ENCODE measurements around the gene CKAP5. TPM values are rescaled to one million over a fixed set of nuclear protein-coding genes. Genes with fewer than 3 reads are reported as not detected.

Gene CKAP5
- total RNA-seq, 1 experiment from 2014 or later: 171 TPM

DNA sequence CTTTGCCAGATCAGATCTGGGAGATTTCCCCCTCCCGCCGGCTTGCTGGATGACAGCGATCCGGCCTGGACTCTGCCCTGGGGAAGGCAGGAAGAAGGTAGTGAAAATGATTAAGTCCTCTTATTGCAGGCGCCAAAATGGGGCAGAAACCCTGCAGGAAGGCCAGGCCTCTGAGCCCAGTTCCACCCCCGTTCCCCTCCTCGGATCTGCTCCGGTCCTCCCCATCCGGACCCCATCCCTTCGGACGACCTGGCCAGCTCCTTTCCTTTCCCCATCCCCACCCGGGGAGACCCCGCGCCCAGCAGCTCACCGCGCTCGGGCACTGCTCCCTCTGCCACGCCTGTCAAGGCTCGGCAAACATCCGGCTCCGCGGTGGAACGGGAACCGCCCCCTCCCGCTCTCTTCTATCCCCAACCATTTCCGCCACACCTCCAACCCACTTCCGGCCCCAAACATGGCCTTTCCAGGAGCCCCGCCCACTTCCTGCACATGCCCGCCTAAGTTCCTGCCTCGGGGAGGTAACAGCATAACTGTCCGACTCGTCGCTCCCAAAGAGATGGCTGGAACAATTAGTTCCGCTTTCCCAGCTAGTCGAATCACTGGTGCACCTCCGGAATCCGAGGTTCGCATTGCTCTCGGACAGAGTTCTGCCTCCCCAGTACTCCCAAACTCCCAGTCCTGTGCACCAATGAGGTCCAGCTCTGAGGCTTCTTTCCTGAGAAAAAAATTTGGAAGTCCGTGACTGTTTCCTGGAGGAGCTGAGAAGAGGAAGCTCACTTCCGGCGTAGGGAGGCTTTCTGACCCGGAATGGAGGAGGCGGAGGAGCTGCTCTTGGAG is 145.6 kb downstream of the CKAP5 start, which contains the start of the genes ARHGAP1 and ZNF408 (continued):
- TF ChIP-seq, protein P1, sequence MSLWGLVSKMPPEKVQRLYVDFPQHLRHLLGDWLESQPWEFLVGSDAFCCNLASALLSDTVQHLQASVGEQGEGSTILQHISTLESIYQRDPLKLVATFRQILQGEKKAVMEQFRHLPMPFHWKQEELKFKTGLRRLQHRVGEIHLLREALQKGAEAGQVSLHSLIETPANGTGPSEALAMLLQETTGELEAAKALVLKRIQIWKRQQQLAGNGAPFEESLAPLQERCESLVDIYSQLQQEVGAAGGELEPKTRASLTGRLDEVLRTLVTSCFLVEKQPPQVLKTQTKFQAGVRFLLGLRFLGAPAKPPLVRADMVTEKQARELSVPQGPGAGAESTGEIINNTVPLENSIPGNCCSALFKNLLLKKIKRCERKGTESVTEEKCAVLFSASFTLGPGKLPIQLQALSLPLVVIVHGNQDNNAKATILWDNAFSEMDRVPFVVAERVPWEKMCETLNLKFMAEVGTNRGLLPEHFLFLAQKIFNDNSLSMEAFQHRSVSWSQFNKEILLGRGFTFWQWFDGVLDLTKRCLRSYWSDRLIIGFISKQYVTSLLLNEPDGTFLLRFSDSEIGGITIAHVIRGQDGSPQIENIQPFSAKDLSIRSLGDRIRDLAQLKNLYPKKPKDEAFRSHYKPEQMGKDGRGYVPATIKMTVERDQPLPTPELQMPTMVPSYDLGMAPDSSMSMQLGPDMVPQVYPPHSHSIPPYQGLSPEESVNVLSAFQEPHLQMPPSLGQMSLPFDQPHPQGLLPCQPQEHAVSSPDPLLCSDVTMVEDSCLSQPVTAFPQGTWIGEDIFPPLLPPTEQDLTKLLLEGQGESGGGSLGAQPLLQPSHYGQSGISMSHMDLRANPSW (CRISPR knock-in tag; conservative IDR thresholded peaks at IDR 0.05; ENCODE audit: low read depth): no peak
- TF ChIP-seq NR1H2 (CRISPR knock-in tag; IDR thresholded peaks at IDR 0.05) (no peak), SP1 (CRISPR knock-in tag; conservative IDR thresholded peaks at IDR 0.05) (peak; percentile 94), CBFB (CRISPR knock-in tag; IDR thresholded peaks at IDR 0.05; ENCODE audit: low read depth) (peak; percentile 48; the same call in 1 of the 2 replicates), TEAD4 (CRISPR knock-in tag; IDR thresholded peaks at IDR 0.05) (no peak), HMGA2 (CRISPR knock-in tag; IDR thresholded peaks at IDR 0.05) (no peak), ZNF416 (CRISPR knock-in tag; IDR thresholded peaks at IDR 0.05) (no peak), RELA (CRISPR knock-in tag; IDR thresholded peaks at IDR 0.05; ENCODE audit: borderline replicate concordance) (no peak), MYBL2 (CRISPR knock-in tag; IDR thresholded peaks at IDR 0.05) (no peak), GABPB1 (CRISPR knock-in tag; IDR thresholded peaks at IDR 0.05) (peak; percentile 79), KAT7 (CRISPR knock-in tag; IDR thresholded peaks at IDR 0.05; ENCODE audit: borderline replicate concordance) (0 out of 2 replicates have a peak, but pooled peaks have one; percentile 45), GRHL2 (CRISPR knock-in tag; IDR thresholded peaks at IDR 0.05; ENCODE audit: insufficient replicate concordance, severe bottlenecking) (no peak)
- TF ChIP-seq, protein P2, sequence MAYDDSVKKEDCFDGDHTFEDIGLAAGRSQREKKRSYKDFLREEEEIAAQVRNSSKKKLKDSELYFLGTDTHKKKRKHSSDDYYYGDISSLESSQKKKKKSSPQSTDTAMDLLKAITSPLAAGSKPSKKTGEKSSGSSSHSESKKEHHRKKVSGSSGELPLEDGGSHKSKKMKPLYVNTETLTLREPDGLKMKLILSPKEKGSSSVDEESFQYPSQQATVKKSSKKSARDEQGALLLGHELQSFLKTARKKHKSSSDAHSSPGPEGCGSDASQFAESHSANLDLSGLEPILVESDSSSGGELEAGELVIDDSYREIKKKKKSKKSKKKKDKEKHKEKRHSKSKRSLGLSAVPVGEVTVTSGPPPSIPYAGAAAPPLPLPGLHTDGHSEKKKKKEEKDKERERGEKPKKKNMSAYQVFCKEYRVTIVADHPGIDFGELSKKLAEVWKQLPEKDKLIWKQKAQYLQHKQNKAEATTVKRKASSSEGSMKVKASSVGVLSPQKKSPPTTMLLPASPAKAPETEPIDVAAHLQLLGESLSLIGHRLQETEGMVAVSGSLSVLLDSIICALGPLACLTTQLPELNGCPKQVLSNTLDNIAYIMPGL (CRISPR knock-in tag; IDR thresholded peaks at IDR 0.05): peak; percentile 38; the same call in 1 of the 2 replicates
- TF ChIP-seq, protein P3, sequence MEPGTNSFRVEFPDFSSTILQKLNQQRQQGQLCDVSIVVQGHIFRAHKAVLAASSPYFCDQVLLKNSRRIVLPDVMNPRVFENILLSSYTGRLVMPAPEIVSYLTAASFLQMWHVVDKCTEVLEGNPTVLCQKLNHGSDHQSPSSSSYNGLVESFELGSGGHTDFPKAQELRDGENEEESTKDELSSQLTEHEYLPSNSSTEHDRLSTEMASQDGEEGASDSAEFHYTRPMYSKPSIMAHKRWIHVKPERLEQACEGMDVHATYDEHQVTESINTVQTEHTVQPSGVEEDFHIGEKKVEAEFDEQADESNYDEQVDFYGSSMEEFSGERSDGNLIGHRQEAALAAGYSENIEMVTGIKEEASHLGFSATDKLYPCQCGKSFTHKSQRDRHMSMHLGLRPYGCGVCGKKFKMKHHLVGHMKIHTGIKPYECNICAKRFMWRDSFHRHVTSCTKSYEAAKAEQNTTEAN (CRISPR knock-in tag; IDR thresholded peaks at IDR 0.05): no peak
- TF ChIP-seq, protein P4, sequence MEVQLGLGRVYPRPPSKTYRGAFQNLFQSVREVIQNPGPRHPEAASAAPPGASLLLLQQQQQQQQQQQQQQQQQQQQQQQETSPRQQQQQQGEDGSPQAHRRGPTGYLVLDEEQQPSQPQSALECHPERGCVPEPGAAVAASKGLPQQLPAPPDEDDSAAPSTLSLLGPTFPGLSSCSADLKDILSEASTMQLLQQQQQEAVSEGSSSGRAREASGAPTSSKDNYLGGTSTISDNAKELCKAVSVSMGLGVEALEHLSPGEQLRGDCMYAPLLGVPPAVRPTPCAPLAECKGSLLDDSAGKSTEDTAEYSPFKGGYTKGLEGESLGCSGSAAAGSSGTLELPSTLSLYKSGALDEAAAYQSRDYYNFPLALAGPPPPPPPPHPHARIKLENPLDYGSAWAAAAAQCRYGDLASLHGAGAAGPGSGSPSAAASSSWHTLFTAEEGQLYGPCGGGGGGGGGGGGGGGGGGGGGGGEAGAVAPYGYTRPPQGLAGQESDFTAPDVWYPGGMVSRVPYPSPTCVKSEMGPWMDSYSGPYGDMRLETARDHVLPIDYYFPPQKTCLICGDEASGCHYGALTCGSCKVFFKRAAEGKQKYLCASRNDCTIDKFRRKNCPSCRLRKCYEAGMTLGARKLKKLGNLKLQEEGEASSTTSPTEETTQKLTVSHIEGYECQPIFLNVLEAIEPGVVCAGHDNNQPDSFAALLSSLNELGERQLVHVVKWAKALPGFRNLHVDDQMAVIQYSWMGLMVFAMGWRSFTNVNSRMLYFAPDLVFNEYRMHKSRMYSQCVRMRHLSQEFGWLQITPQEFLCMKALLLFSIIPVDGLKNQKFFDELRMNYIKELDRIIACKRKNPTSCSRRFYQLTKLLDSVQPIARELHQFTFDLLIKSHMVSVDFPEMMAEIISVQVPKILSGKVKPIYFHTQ (CRISPR knock-in tag; IDR thresholded peaks at IDR 0.05): no peak; the same call in 1 of the 2 replicates
- TF ChIP-seq, protein P5, sequence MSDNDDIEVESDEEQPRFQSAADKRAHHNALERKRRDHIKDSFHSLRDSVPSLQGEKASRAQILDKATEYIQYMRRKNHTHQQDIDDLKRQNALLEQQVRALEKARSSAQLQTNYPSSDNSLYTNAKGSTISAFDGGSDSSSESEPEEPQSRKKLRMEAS (CRISPR knock-in tag; IDR thresholded peaks at IDR 0.05): peak; percentile 27; the same call in 1 of the 2 replicates
- TF ChIP-seq, protein P6, sequence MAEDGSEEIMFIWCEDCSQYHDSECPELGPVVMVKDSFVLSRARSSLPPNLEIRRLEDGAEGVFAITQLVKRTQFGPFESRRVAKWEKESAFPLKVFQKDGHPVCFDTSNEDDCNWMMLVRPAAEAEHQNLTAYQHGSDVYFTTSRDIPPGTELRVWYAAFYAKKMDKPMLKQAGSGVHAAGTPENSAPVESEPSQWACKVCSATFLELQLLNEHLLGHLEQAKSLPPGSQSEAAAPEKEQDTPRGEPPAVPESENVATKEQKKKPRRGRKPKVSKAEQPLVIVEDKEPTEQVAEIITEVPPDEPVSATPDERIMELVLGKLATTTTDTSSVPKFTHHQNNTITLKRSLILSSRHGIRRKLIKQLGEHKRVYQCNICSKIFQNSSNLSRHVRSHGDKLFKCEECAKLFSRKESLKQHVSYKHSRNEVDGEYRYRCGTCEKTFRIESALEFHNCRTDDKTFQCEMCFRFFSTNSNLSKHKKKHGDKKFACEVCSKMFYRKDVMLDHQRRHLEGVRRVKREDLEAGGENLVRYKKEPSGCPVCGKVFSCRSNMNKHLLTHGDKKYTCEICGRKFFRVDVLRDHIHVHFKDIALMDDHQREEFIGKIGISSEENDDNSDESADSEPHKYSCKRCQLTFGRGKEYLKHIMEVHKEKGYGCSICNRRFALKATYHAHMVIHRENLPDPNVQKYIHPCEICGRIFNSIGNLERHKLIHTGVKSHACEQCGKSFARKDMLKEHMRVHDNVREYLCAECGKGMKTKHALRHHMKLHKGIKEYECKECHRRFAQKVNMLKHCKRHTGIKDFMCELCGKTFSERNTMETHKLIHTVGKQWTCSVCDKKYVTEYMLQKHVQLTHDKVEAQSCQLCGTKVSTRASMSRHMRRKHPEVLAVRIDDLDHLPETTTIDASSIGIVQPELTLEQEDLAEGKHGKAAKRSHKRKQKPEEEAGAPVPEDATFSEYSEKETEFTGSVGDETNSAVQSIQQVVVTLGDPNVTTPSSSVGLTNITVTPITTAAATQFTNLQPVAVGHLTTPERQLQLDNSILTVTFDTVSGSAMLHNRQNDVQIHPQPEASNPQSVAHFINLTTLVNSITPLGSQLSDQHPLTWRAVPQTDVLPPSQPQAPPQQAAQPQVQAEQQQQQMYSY (CRISPR knock-in tag; IDR thresholded peaks at IDR 0.05): no peak; the same call in 1 of the 2 replicates
- TF ChIP-seq, protein P7, sequence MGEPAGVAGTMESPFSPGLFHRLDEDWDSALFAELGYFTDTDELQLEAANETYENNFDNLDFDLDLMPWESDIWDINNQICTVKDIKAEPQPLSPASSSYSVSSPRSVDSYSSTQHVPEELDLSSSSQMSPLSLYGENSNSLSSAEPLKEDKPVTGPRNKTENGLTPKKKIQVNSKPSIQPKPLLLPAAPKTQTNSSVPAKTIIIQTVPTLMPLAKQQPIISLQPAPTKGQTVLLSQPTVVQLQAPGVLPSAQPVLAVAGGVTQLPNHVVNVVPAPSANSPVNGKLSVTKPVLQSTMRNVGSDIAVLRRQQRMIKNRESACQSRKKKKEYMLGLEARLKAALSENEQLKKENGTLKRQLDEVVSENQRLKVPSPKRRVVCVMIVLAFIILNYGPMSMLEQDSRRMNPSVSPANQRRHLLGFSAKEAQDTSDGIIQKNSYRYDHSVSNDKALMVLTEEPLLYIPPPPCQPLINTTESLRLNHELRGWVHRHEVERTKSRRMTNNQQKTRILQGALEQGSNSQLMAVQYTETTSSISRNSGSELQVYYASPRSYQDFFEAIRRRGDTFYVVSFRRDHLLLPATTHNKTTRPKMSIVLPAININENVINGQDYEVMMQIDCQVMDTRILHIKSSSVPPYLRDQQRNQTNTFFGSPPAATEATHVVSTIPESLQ (CRISPR knock-in tag; IDR thresholded peaks at IDR 0.05): no peak
- TF ChIP-seq, protein P8, sequence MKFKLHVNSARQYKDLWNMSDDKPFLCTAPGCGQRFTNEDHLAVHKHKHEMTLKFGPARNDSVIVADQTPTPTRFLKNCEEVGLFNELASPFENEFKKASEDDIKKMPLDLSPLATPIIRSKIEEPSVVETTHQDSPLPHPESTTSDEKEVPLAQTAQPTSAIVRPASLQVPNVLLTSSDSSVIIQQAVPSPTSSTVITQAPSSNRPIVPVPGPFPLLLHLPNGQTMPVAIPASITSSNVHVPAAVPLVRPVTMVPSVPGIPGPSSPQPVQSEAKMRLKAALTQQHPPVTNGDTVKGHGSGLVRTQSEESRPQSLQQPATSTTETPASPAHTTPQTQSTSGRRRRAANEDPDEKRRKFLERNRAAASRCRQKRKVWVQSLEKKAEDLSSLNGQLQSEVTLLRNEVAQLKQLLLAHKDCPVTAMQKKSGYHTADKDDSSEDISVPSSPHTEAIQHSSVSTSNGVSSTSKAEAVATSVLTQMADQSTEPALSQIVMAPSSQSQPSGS (CRISPR knock-in tag; IDR thresholded peaks at IDR 0.05; ENCODE audit: borderline replicate concordance, low read depth): no peak
